ENCODE measurements around the gene MMS19. TPM values are rescaled to one million over a fixed set of nuclear protein-coding genes. Genes with fewer than 3 reads are reported as not detected.

The MMS19 gene
- total RNA-seq, 1 experiment from 2014 or later: 70.6 TPM

DNA sequence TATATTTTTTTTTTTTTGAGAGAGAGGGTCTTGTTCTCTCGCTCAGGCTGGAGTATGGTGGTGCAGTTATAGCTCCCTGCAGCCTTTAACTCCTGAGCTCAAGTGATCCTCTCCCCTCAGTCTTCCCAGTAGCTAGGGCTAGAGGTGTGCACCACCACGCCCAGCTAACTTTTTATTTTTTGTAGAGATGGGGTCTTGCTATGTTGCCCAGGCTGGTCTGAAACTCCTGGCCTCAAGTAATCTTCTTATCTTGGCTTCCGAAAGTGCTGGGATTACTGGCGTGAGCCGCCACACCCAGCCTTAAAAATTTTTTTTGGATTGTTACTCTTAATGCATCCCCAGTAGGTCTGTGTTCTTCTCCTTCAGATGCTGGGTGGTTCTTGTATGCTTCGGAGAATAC lies 4.7 kb upstream of the MMS19 start:
- POLR2A ChIA-PET (ENCODE audit: low non-redundant PET): no interaction called here
- BruUV-seq (replicated peaks): no TSS peak
- CTCF ChIA-PET: no interaction called here
- no peak overlapping the region for H3K4me3 ChIP-seq (ENCODE audit: low read depth, low read length, poor library complexity, severe bottlenecking)
- H3K36me3 ChIP-seq (ENCODE audit: insufficient read depth, low read length, poor library complexity, severe bottlenecking): no peaks in the 10 kb centered on the region
- no peak for DNase-seq (ENCODE audit: low spot score)
- peaks cover 7% of the 10 kb centered on the region for H3K4me1 ChIP-seq (ENCODE audit: insufficient read depth, low read length, poor library complexity, severe bottlenecking)
- no peak overlapping the region for H3K27ac ChIP-seq (ENCODE audit: low read depth, low read length, poor library complexity, severe bottlenecking)
- TF ChIP-seq EZH2 (IDR thresholded peaks at IDR 0.05; ENCODE audit: borderline replicate concordance, low read depth, low read length, poor library complexity, severe bottlenecking): no peak
- TF ChIP-seq, protein P1, sequence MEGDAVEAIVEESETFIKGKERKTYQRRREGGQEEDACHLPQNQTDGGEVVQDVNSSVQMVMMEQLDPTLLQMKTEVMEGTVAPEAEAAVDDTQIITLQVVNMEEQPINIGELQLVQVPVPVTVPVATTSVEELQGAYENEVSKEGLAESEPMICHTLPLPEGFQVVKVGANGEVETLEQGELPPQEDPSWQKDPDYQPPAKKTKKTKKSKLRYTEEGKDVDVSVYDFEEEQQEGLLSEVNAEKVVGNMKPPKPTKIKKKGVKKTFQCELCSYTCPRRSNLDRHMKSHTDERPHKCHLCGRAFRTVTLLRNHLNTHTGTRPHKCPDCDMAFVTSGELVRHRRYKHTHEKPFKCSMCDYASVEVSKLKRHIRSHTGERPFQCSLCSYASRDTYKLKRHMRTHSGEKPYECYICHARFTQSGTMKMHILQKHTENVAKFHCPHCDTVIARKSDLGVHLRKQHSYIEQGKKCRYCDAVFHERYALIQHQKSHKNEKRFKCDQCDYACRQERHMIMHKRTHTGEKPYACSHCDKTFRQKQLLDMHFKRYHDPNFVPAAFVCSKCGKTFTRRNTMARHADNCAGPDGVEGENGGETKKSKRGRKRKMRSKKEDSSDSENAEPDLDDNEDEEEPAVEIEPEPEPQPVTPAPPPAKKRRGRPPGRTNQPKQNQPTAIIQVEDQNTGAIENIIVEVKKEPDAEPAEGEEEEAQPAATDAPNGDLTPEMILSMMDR (conservative IDR thresholded peaks at IDR 0.05; ENCODE audit: low read depth, low read length): no peak
- intact Hi-C loops (cut with micrococcal nuclease; ENCODE audit: unreplicated experiment): no loop called here
- H3K27me3 ChIP-seq (replicated peaks; ENCODE audit: insufficient read depth, low read depth, low read length, poor library complexity): peaks cover 27% of the 10 kb centered on the region
- no peaks in the 10 kb centered on the region for H3K9me3 ChIP-seq (ENCODE audit: low read depth, low read length, poor library complexity, severe bottlenecking)

DNA sequence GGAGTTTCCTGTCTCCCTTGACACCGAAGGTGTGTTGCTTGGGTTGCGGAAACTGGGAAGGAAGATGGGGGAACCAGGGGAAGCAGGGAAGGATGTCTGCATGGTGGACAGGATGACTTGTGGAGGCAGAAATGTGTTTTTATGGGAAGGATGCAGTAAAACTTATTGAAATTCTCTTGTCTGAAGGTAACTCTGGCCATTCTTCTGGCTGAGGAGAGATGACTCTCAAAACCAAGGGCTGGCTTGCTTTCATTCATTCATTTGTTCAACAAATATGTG lies 2.0 kb upstream of the MMS19 start:
- intact Hi-C loops (cut with micrococcal nuclease; ENCODE audit: unreplicated experiment): no loop called here
- TF ChIP-seq EZH2 (IDR thresholded peaks at IDR 0.05; ENCODE audit: borderline replicate concordance, low read depth, low read length, poor library complexity, severe bottlenecking): no peak
- TF ChIP-seq, protein P1 (conservative IDR thresholded peaks at IDR 0.05; ENCODE audit: low read depth, low read length): no peak
- no peaks in the 10 kb centered on the region for H3K36me3 ChIP-seq (ENCODE audit: insufficient read depth, low read length, poor library complexity, severe bottlenecking)
- no TSS peak for BruUV-seq (replicated peaks)
- no peak overlapping the region for H3K27ac ChIP-seq (ENCODE audit: low read depth, low read length, poor library complexity, severe bottlenecking)
- DNase-seq (ENCODE audit: low spot score): no peak
- ChIA-PET POLR2A (ENCODE audit: low non-redundant PET) (interaction anchor here (0.5 to 0.6 kb wide), 2 partner anchors 10 to 201 kb away, joined by 3 read pairs; no protein-coding TSS in a partner anchor), CTCF (no interaction called here)
- H3K4me1 ChIP-seq (ENCODE audit: insufficient read depth, low read length, poor library complexity, severe bottlenecking): peaks cover 13% of the 10 kb centered on the region
- H3K27me3 ChIP-seq (replicated peaks; ENCODE audit: insufficient read depth, low read depth, low read length, poor library complexity): peaks cover 27% of the 10 kb centered on the region
- H3K9me3 ChIP-seq (ENCODE audit: low read depth, low read length, poor library complexity, severe bottlenecking): no peaks in the 10 kb centered on the region
- H3K4me3 ChIP-seq (ENCODE audit: low read depth, low read length, poor library complexity, severe bottlenecking): no peak overlapping the region

DNA sequence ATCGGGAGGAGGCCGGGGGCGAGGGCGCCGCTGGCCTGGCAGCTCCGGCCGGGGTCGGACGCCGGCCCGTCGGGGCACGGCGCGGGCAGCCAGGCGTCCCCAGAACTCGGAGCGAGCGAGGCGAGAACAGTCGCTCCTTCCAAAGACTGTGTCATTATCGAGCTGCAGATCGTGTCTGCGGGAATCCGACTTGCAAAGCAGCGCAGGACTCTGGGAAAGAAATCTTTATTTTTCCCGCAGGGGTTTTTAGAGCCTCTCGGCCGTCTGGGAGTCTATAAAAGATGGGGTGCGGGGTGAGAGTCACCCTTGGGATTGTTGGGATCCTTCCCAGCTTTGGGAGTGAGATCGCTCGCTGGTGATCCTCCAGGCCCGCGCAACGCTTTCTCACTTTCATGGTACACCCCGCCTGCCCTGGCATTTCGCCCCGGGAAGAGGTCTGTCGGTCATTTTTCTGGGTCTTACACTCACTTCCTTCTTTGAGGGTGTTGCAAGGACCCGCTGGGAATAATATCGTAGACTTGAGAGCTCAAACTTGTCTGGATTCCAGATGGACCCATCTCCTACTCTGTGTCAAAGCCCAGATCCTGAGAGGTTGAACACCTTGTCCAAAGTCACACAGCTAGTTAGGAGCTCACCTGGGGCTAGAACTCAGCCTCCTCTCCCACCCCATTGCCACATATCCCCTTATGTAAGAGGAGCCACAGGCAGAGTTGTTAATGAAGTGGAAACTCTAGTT lies 1.5 kb upstream of the MMS19 start:
- POLR2A ChIA-PET (ENCODE audit: low non-redundant PET): no interaction called here
- Histone ChIP-seq H3K4me1 (ENCODE audit: insufficient read depth, low read length, poor library complexity, severe bottlenecking) (peaks cover 13% of the 10 kb centered on the region), H3K4me3 (ENCODE audit: low read depth, low read length, poor library complexity, severe bottlenecking) (peak overlapping the region; percentile 93), H3K9me3 (ENCODE audit: low read depth, low read length, poor library complexity, severe bottlenecking) (no peaks in the 10 kb centered on the region), H3K36me3 (ENCODE audit: insufficient read depth, low read length, poor library complexity, severe bottlenecking) (no peaks in the 10 kb centered on the region), H3K27ac (ENCODE audit: low read depth, low read length, poor library complexity, severe bottlenecking) (no peak overlapping the region), H3K27me3 (replicated peaks; ENCODE audit: insufficient read depth, low read depth, low read length, poor library complexity) (peaks cover 27% of the 10 kb centered on the region)
- CTCF ChIA-PET: no interaction called here
- no peak for TF ChIP-seq EZH2 (IDR thresholded peaks at IDR 0.05; ENCODE audit: borderline replicate concordance, low read depth, low read length, poor library complexity, severe bottlenecking)
- TF ChIP-seq, protein P1 (conservative IDR thresholded peaks at IDR 0.05; ENCODE audit: low read depth, low read length): no peak
- peak; percentile 33 for DNase-seq (ENCODE audit: low spot score)
- no TSS peak for BruUV-seq (replicated peaks)
- intact Hi-C loops (cut with micrococcal nuclease; ENCODE audit: unreplicated experiment): no loop called here

Data from A673 (cell line).